PC-9 (cell line): ENCODE measurements around the gene SLC5A1.

ENCODE experiments used
- EZH2 ChIP-seq: fragments of 200-600 bp; sonication (generic); IDR thresholded peaks from 2 replicates; pipeline ENCODE4 v1.8.0; 2017; ENCODE audit warnings: antibody characterized with exemption, low read depth
- TF ChIP-seq, protein P1 (sequence below): fragments of 200-600 bp; sonication (generic); conservative IDR thresholded peaks from 2 replicates; pipeline ENCODE4 v1.6.1; 2017; ENCODE audit warnings: mixed run types, antibody characterized with exemption, mild to moderate bottlenecking, moderate library complexity

DNA sequence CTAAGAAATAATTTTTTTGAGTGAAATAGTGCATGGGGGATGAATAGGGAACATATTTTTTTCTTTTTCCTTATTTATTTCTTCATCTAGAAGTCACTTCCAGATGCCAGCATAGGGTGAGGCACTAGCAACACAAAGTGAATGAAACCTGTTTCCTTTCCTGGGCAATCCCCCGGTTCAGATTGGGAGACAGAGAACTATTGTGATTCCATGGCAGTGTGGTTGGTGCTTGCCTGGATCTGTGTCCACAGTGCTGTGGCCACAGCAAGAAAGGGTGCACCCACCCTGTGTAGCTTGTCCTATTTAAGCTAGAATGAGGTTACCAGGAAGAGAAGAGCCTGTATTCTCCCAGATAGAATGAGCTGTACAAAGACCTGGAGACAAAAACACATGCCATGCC is 57.6 kb downstream of the SLC5A1 start:
- TF ChIP-seq, protein P1, sequence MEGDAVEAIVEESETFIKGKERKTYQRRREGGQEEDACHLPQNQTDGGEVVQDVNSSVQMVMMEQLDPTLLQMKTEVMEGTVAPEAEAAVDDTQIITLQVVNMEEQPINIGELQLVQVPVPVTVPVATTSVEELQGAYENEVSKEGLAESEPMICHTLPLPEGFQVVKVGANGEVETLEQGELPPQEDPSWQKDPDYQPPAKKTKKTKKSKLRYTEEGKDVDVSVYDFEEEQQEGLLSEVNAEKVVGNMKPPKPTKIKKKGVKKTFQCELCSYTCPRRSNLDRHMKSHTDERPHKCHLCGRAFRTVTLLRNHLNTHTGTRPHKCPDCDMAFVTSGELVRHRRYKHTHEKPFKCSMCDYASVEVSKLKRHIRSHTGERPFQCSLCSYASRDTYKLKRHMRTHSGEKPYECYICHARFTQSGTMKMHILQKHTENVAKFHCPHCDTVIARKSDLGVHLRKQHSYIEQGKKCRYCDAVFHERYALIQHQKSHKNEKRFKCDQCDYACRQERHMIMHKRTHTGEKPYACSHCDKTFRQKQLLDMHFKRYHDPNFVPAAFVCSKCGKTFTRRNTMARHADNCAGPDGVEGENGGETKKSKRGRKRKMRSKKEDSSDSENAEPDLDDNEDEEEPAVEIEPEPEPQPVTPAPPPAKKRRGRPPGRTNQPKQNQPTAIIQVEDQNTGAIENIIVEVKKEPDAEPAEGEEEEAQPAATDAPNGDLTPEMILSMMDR, result no peak
- no peak for TF ChIP-seq EZH2
